HepG2 (cell line): ENCODE measurements around the gene SLC22A14.

Experiments used
- ATF7-NPFF ChIP-seq: sonication (generic); formaldehyde crosslinking; IDR thresholded peaks from 2 replicates; pipeline ENCODE4 v1.8.1; 2023; ENCODE audit warnings: mild to moderate bottlenecking, low read depth, missing genetic modification reagents, moderate library complexity
- ZNF251 ChIP-seq: sonication (generic); formaldehyde crosslinking; IDR thresholded peaks from 2 replicates; pipeline ENCODE4 v1.9.0; 2021; ENCODE audit warnings: mild to moderate bottlenecking, missing genetic modification reagents
- TF ChIP-seq, protein P1 (sequence below): IDR thresholded peaks from 2 replicates; pipeline ENCODE4 v1.6.1; 2018; ENCODE audit warnings: missing genetic modification reagents, mild to moderate bottlenecking, missing compliant biosample characterization

DNA sequence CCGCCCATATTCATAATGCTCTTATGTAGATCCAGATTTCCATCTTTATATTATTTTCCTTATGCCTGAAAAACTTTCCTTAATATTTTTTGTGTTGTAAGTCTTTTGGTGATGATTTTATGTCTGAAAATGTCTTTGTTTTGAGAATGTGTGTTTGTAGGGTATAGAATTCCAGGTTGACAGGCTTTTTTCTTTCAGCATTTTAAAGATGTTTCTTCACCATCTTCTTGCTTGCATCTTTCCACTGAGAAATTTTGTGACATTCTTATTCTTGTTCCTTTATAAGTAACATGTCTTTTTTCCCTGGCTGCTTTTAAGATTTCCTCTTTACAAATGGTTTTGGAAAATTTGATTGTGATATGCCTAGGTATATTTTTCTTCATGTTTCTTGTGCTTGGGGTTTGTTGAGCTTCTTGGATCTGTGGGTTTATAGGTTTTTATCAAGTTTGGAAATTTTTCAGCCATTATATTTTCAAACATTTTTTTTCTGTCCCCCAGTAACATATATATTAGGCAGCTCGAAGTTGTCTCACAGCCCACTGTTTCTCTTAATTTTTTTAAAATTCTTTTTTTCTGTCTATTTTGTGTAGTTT, 43.6 kb upstream of the SLC22A14 start:
- TF ChIP-seq, protein P1, sequence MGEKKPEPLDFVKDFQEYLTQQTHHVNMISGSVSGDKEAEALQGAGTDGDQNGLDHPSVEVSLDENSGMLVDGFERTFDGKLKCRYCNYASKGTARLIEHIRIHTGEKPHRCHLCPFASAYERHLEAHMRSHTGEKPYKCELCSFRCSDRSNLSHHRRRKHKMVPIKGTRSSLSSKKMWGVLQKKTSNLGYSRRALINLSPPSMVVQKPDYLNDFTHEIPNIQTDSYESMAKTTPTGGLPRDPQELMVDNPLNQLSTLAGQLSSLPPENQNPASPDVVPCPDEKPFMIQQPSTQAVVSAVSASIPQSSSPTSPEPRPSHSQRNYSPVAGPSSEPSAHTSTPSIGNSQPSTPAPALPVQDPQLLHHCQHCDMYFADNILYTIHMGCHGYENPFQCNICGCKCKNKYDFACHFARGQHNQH, result no peak
- no peak for TF ChIP-seq ZNF251 (CRISPR knock-in tag)
- TF ChIP-seq ATF7-NPFF, result no peak
